HepG2 (cell line): Measurements from ENCODE around the gene STIM1. TPM values are rescaled to one million over a fixed set of nuclear protein-coding genes. Genes with fewer than 3 reads are reported as not detected.
A peak's percentile ranks its signal among the peaks of the same experiment; 100 is the strongest.

Experiments used
- ATAC-seq: fragments of 200-7000 bp; cut with Tn5 transposase; 3 replicates; pipeline ENCODE4 v1.9.1; 2020; ENCODE audit warnings: mild to moderate bottlenecking, moderate library complexity
- BruUV-seq: library from RNA; stranded (reverse); fragments of 400-500 nt; replicated peaks from 2 replicates; lab custom pipeline; 2021; lab: Mats Ljungman, UMichigan
- CTCF ChIA-PET: fragments of 300-600 bp; formaldehyde crosslinking; extraction: SDS; loops from one replicate; lab custom pipeline; 2021; ENCODE audit warnings: low total read pairs, inconsistent platforms, low intra/inter-chr PET ratio; lab: Yijun Ruan, JAX
- POLR2A ChIA-PET: fragments of 350-600 bp; sonication (Branson Sonifier 250); formaldehyde crosslinking; loops from one replicate; lab custom pipeline; 2020; ENCODE audit warnings: antibody characterized with exemption, inconsistent platforms; lab: Yijun Ruan, JAX
- DNase-seq: peaks from one replicate; pipeline ENCODE4 v3.0.0-alpha.2; 2015; ENCODE audit warnings: low spot score
- FAIRE-seq: peaks from 3 replicates; lab custom pipeline; 2011; peaks lifted over from hg19 to GRCh38; lab: Jason Lieb, UNC
- H2AFZ ChIP-seq: one replicate; pipeline ENCODE4 v1.6.1; 2011; ENCODE audit warnings: low read length, inconsistent platforms
- H3K27ac ChIP-seq: fragments of 300-600 bp; 3 replicates; pipeline ENCODE4 v1.8.0; 2011; ENCODE audit warnings: mixed run types, mild to moderate bottlenecking, mixed read lengths, low read length, inconsistent platforms; ENCODE audit not compliant: insufficient read depth; ENCODE audit errors: extremely low read length
- H3K27me3 ChIP-seq, 2 experiments: fragments of 200-600 bp in 1 of 2; 2 replicates in 1 of 2; 3 replicates in 1 of 2; pipeline versions ENCODE4 v1.6.0 to v1.8.0; 2011; ENCODE audit warnings: low read length in 2 of 2, mild to moderate bottlenecking in 2 of 2, moderate library complexity in 2 of 2, inconsistent platforms in 1 of 2; ENCODE audit not compliant: insufficient read depth in 2 of 2, control insufficient read depth in 1 of 2
- H3K36me3 ChIP-seq, 2 experiments: fragments of 200-600 bp in 1 of 2; replicated peaks in 1 of 2; 2 replicates in 1 of 2; 3 replicates in 1 of 2; pipeline versions ENCODE4 v1.5.1 to v1.8.0; 2011; ENCODE audit warnings: low read length in 2 of 2, inconsistent platforms in 1 of 2; ENCODE audit not compliant: insufficient read depth in 2 of 2, control insufficient read depth in 1 of 2
- H3K4me1 ChIP-seq: 2 replicates; pipeline ENCODE4 v1.5.1; 2012; ENCODE audit warnings: low read length, inconsistent platforms; ENCODE audit not compliant: insufficient read depth
- H3K4me2 ChIP-seq: 2 replicates; pipeline ENCODE4 v1.6.0; 2011; ENCODE audit warnings: low read depth, low read length, inconsistent platforms
- H3K4me3 ChIP-seq, 3 experiments: fragments of 200-600 bp in 1 of 3; sonication (generic), shearing (Covaris generic) in 1 of 3; replicated peaks in 1 of 3; 2 replicates each; pipeline ENCODE4 v1.5.1; 2011 to 2016; ENCODE audit warnings: low read length in 3 of 3, inconsistent platforms in 2 of 3, low read depth in 2 of 3, mild to moderate bottlenecking in 2 of 3, control low read depth in 1 of 3, mixed read lengths in 1 of 3; ENCODE audit not compliant: insufficient read depth in 1 of 3
- H3K79me2 ChIP-seq: one replicate; pipeline ENCODE4 v1.6.1; 2011; ENCODE audit warnings: low read length, inconsistent platforms; ENCODE audit not compliant: insufficient read depth
- H3K9ac ChIP-seq: 2 replicates; pipeline ENCODE4 v1.6.0; 2011; ENCODE audit warnings: mild to moderate bottlenecking, low read depth, low read length, inconsistent platforms; ENCODE audit not compliant: insufficient read depth
- H3K9me3 ChIP-seq: 2 replicates; pipeline ENCODE4 v1.5.1; 2012; ENCODE audit warnings: mild to moderate bottlenecking, low read length
- H4K20me1 ChIP-seq: 2 replicates; pipeline ENCODE4 v1.6.0; 2011; ENCODE audit warnings: inconsistent platforms, mild to moderate bottlenecking, low read length, moderate library complexity; ENCODE audit not compliant: insufficient read depth
- AGO1 ChIP-seq: fragments of 200-400 bp; formaldehyde crosslinking; IDR thresholded peaks from 2 replicates; pipeline ENCODE4 v1.6.1; 2017; ENCODE audit warnings: mild to moderate bottlenecking, low read depth, low read length, moderate library complexity; ENCODE audit not compliant: poor library complexity, severe bottlenecking
- FIP1L1 ChIP-seq: fragments of 200-400 bp; formaldehyde crosslinking; IDR thresholded peaks from 2 replicates; pipeline ENCODE4 v1.6.1; 2018; ENCODE audit warnings: low read depth, mild to moderate bottlenecking, low read length, moderate library complexity, borderline replicate concordance; ENCODE audit not compliant: insufficient read depth
- FOSL2 ChIP-seq: sonication (generic); formaldehyde crosslinking; IDR thresholded peaks from 2 replicates; pipeline ENCODE4 v1.4.0; 2020; ENCODE audit warnings: missing genetic modification reagents
- PAX8 ChIP-seq: sonication (generic); formaldehyde crosslinking; IDR thresholded peaks from 2 replicates; pipeline ENCODE4 v1.8.0; 2022; ENCODE audit warnings: mild to moderate bottlenecking, missing genetic modification reagents, borderline replicate concordance
- THAP11 ChIP-seq: IDR thresholded peaks from 2 replicates; pipeline ENCODE4 v1.6.1; 2016; ENCODE audit warnings: missing biosample characterization, missing genetic modification reagents
- ZBTB37 ChIP-seq: sonication (generic); formaldehyde crosslinking; IDR thresholded peaks from 2 replicates; pipeline ENCODE4 v1.4.0; 2020; ENCODE audit warnings: mild to moderate bottlenecking, missing genetic modification reagents
- ZNF124 ChIP-seq: sonication (generic); formaldehyde crosslinking; IDR thresholded peaks from 2 replicates; pipeline ENCODE4 v1.4.0; 2020; ENCODE audit warnings: missing genetic modification reagents
- ZNF333 ChIP-seq: sonication (generic); formaldehyde crosslinking; IDR thresholded peaks from 2 replicates; pipeline ENCODE4 v1.4.0; 2020; ENCODE audit warnings: mild to moderate bottlenecking, missing genetic modification reagents, borderline replicate concordance
- ZNF431 ChIP-seq: sonication (generic); formaldehyde crosslinking; IDR thresholded peaks from 2 replicates; pipeline ENCODE4 v1.9.0; 2022; ENCODE audit warnings: missing genetic modification reagents, low read depth, mild to moderate bottlenecking, borderline replicate concordance
- WGBS: methylation state at CpG from one replicate; pipeline ENCODE4 v1.1.6; 2017; ENCODE audit warnings: low lambda C conversion rate; 5-methylcytosine and 5-hydroxymethylcytosine counted together
- in situ Hi-C: cut with HindIII; loops from 2 replicates; pipeline ENCODE4 v1.10.0; 2017; ENCODE audit warnings: low pct_unique_long_range_greater_than_20kb; ENCODE audit not compliant: extremely low pct_ligation_motif_present
- intact Hi-C: fragments of 100-400 bp; cut with micrococcal nuclease; formaldehyde crosslinking; loops from one replicate; pipeline ENCODE4 v1.10.0; 2022; ENCODE audit not compliant: unreplicated experiment
- polyA plus RNA-seq, 8 experiments: library from polyadenylated mRNA; depleted of rRNA in 3 of 8; stranded (reverse) in 7 of 8; unstranded in 1 of 8; fragments of >200 nt; fragmentation: Illumina TruSeq in 4 of 8; extraction: Trizol in 4 of 8; gene quantifications; 2 replicates each; pipeline versions ENCODE4 v1.2.1 to v1.2.3, GENCODE V29; 2011 to 2016; ENCODE audit warnings: low read depth in 4 of 8, missing spikeins in 1 of 8, mixed read lengths in 1 of 8; ENCODE audit not compliant: insufficient read depth in 1 of 8
- total RNA-seq, 5 experiments: library from RNA; depleted of rRNA; stranded (reverse); fragments of >200 nt; fragmentation: Illumina TruSeq; extraction: Trizol; gene quantifications; 2 replicates each; pipeline ENCODE4 v1.2.3, GENCODE V29; 2016; ENCODE audit warnings: low read depth in 1 of 5

STIM1 gene
- total and polyA plus RNA-seq, 2 of the 13 experiments (the other 11 are each of a cell fraction or from before 2014, with no cell fraction given): 19.2 to 28.5 TPM

- Histone ChIP-seq H4K20me1 (no peaks in the 10 kb centered on the region), H3K36me3 (no peaks in the 10 kb centered on the region), H3K4me1 (peaks cover 34% of the 10 kb centered on the region)
- POLR2A ChIA-PET: no interaction called here
- FAIRE-seq: no peak
- WGBS: 94% methylated on average over 2 of the region's 2 CpGs
- in situ Hi-C loops: no loop called here
- TF ChIP-seq THAP11 (CRISPR knock-in tag) (no peak), AGO1 (no peak), PAX8 (CRISPR knock-in tag) (no peak), ZNF124 (CRISPR knock-in tag) (no peak), ZNF431 (CRISPR knock-in tag) (no peak), FIP1L1 (no peak), FOSL2 (CRISPR knock-in tag) (peak; percentile 29; the same call in 1 of the 2 replicates), ZNF333 (CRISPR knock-in tag) (no peak), ZBTB37 (CRISPR knock-in tag) (no peak)
- TF ChIP-seq, all 625 proteins: peak for 1
- DNase-seq (no peak), ATAC-seq (no peak)
- H3K27me3 ChIP-seq: no peaks in the 10 kb centered on the region
- no peak overlapping the region for H3K9ac ChIP-seq
- H2AFZ ChIP-seq: no peak overlapping the region
- H3K9me3 ChIP-seq: no peaks in the 10 kb centered on the region
- CTCF ChIA-PET: no interaction called here
- no TSS peak for BruUV-seq
- no peak overlapping the region for H3K4me2 ChIP-seq
- no peak overlapping the region for H3K27ac ChIP-seq
- peaks cover 6% of the 10 kb centered on the region for H3K79me2 ChIP-seq
- H3K4me3 ChIP-seq: no peak overlapping the region
- intact Hi-C loops: no loop called here
Observed at GRCh38 chr11:3920148-3920852, 64.8 kb downstream of the STIM1 start.
